Measurements from ENCODE around the gene AFDN.

AFDN gene

DNA sequence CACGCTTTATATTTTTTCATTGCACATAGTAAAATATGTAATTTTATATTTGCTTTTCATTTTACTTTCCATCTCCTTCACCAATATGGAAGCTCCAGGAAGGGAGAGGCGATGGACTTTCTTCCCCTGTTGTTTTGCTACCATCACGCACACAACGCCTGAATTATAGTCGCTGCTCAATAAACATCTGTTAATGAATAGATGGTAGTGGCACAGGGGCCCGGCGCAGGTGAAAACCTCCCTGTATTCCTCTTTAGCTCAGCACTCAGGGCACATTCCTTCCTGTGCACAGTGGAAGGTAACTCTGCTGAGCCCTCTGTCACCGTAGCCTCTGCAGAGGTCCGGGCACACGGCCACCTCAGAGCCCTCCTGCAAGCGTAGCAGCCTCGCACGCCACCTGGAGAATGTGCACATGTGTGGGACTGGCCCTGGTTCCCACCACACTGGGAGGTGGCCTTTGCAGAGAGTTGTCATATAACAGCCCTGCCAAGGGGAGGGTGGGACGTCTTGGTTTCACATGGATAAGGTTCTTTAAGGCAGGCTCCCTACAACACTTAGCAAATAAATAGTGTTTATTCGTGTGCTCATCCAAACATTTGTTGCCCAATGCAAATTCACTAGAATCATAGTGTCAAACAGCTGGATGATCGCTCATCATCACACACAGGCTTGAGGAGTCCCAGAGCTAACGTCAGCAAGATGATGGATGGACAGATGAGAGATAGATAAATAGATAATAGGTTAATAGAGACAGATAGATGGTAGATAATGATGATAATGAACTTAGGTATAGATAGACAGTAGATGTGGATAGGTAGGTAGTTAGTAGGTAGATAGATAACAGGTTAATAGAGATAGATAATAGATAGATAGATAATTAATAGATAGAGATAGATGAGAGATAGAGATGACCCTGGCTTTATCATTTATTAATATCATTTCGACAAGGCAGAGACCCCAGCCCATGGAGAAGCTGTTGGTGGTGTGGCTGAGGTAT, 32.3 kb upstream of the AFDN start:
- POLR2A ChIA-PET, result no interaction called here
- CTCF ChIA-PET, result no interaction called here
- DNase-seq (ENCODE audit: extremely low spot score), result no peak
- TF ChIP-seq ELF4 (IDR thresholded peaks at IDR 0.05), result no peak
- TF ChIP-seq TARDBP (IDR thresholded peaks at IDR 0.05), result no peak
- no peak for TF ChIP-seq FOXK2 (IDR thresholded peaks at IDR 0.05)
- no peak for TF ChIP-seq CTBP1 (IDR thresholded peaks at IDR 0.05; ENCODE audit: borderline replicate concordance)
- TF ChIP-seq SP1 (IDR thresholded peaks at IDR 0.05), result no peak
- no peak for TF ChIP-seq HDGF (IDR thresholded peaks at IDR 0.05; ENCODE audit: borderline replicate concordance)
- no peak for TF ChIP-seq LEF1 (IDR thresholded peaks at IDR 0.05; ENCODE audit: borderline replicate concordance)
- TF ChIP-seq FOXA1 (IDR thresholded peaks at IDR 0.05), result no peak
- TF ChIP-seq L3MBTL2 (conservative IDR thresholded peaks at IDR 0.05), result no peak
- no peak for TF ChIP-seq BHLHE40 (IDR thresholded peaks at IDR 0.05; ENCODE audit: borderline replicate concordance)
- TF ChIP-seq ZNF384 (IDR thresholded peaks at IDR 0.05), result no peak
- TF ChIP-seq NFRKB (IDR thresholded peaks at IDR 0.05), result no peak
- no peak for TF ChIP-seq FOXM1 (IDR thresholded peaks at IDR 0.05; ENCODE audit: borderline replicate concordance)

DNA sequence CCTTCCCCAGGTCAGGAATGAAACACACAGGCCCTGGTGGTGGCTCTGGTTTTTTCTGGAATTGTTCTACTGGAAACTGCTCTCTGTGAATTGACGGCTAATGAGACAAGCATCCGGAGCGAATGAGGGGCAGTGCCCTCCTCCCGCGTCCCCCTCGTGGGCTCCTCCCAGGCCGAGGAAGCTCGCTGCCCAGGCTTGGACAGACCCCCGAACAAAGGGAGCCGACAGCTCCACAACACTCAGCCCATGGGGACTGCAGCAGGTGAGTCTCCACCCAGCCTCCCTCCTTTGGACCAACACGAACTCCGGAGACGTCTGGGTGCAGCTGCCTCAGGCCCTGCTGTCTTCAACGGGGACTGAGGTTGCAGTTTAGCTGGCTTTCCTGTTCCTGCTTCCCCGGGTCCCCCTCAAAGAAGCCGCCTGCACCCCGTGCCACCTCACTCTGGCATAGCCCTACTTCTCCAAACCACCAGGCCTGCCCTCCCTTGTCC, 31.3 kb upstream of the AFDN start:
- TF ChIP-seq FOXA1 (IDR thresholded peaks at IDR 0.05) (no peak), ELF4 (IDR thresholded peaks at IDR 0.05) (no peak), ZNF384 (IDR thresholded peaks at IDR 0.05) (no peak), HDGF (IDR thresholded peaks at IDR 0.05; ENCODE audit: borderline replicate concordance) (no peak), LEF1 (IDR thresholded peaks at IDR 0.05; ENCODE audit: borderline replicate concordance) (no peak), NFRKB (IDR thresholded peaks at IDR 0.05) (no peak), L3MBTL2 (conservative IDR thresholded peaks at IDR 0.05) (no peak), SUZ12 (IDR thresholded peaks at IDR 0.05) (no peak), CTBP1 (IDR thresholded peaks at IDR 0.05; ENCODE audit: borderline replicate concordance) (no peak), BHLHE40 (IDR thresholded peaks at IDR 0.05; ENCODE audit: borderline replicate concordance) (no peak), SP1 (IDR thresholded peaks at IDR 0.05) (no peak), FOXK2 (IDR thresholded peaks at IDR 0.05) (no peak), TARDBP (IDR thresholded peaks at IDR 0.05) (no peak), FOXM1 (IDR thresholded peaks at IDR 0.05; ENCODE audit: borderline replicate concordance) (no peak), ARNT (IDR thresholded peaks at IDR 0.05) (no peak)
- TF ChIP-seq, protein P1, sequence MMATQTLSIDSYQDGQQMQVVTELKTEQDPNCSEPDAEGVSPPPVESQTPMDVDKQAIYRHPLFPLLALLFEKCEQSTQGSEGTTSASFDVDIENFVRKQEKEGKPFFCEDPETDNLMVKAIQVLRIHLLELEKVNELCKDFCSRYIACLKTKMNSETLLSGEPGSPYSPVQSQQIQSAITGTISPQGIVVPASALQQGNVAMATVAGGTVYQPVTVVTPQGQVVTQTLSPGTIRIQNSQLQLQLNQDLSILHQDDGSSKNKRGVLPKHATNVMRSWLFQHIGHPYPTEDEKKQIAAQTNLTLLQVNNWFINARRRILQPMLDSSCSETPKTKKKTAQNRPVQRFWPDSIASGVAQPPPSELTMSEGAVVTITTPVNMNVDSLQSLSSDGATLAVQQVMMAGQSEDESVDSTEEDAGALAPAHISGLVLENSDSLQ (IDR thresholded peaks at IDR 0.05), result no peak
- no peak for DNase-seq (ENCODE audit: extremely low spot score)
- ChIA-PET POLR2A (no interaction called here), CTCF (no interaction called here)

DNA sequence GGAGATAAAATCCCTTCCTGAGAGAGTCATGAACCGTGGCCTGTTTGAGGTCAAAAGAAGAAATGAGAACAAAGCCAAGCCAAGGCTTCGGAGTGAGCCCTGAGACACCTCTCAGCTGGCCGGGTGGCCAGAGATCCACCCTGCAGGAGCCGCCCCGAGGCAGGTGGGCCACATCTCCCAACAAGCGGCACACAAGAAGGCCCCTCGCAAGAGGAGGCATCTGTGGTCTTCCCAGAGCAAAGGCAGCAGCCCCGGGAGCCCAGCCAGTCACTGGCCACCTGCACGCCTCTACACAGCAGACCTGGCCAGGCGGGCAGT, 30.9 kb upstream of the AFDN start:
- CTCF ChIA-PET, result no interaction called here
- no peak for DNase-seq (ENCODE audit: extremely low spot score)
- POLR2A ChIA-PET, result no interaction called here
- TF ChIP-seq NFRKB (IDR thresholded peaks at IDR 0.05), result no peak
- TF ChIP-seq FOXM1 (IDR thresholded peaks at IDR 0.05; ENCODE audit: borderline replicate concordance), result no peak
- TF ChIP-seq ZNF384 (IDR thresholded peaks at IDR 0.05), result no peak
- no peak for TF ChIP-seq FOXK2 (IDR thresholded peaks at IDR 0.05)
- TF ChIP-seq, protein P1 (IDR thresholded peaks at IDR 0.05), result no peak
- no peak for TF ChIP-seq TARDBP (IDR thresholded peaks at IDR 0.05)
- TF ChIP-seq LEF1 (IDR thresholded peaks at IDR 0.05; ENCODE audit: borderline replicate concordance), result no peak
- TF ChIP-seq L3MBTL2 (conservative IDR thresholded peaks at IDR 0.05), result no peak
- TF ChIP-seq ELF4 (IDR thresholded peaks at IDR 0.05), result no peak
- TF ChIP-seq SUZ12 (IDR thresholded peaks at IDR 0.05), result no peak
- TF ChIP-seq BHLHE40 (IDR thresholded peaks at IDR 0.05; ENCODE audit: borderline replicate concordance), result no peak
- TF ChIP-seq CTBP1 (IDR thresholded peaks at IDR 0.05; ENCODE audit: borderline replicate concordance), result no peak
- no peak for TF ChIP-seq FOXA1 (IDR thresholded peaks at IDR 0.05)
- TF ChIP-seq HDGF (IDR thresholded peaks at IDR 0.05; ENCODE audit: borderline replicate concordance), result no peak
- TF ChIP-seq ARNT (IDR thresholded peaks at IDR 0.05), result no peak
- no peak for TF ChIP-seq SP1 (IDR thresholded peaks at IDR 0.05)

DNA sequence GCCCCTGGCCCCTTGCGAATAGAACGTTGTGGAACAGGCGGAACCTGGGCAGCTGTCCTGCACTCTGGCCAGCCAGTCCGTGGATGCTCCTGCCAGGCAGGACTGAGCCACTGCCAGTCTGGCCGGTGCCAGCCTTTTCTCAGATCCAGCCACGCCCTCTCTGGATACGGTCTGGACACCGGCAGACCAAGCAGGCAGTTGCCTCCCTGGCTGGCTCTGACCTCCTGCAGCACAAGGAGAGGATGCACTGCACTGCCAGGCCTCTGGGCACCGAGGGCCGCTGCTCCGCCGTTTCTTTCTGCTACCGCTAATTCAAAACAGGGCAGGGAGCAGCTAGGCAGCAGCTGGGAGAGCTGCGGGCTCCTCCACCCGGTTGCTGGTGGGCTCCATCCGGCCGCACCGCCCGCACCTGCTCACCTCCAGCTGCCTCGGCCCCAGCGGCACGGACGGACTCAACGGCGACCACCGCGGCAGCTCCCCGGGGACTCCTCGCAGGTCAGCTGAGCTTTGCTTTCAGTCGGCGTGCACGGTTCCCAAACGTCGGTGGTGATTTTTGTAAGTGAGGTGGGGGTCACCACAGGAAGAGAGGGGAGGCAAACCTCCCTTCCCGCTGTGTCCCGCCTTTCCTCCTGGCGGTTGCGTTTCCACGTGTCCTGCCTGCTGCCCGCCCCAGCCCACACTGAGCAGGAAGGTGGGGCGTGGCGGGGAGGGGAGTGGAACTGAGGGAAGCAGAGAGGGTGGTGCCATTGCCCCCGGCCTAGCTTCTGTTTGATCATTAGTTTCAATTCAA, 30.3 kb upstream of the AFDN start:
- DNase-seq (ENCODE audit: extremely low spot score), result no peak
- POLR2A ChIA-PET, result no interaction called here
- TF ChIP-seq FOXM1 (IDR thresholded peaks at IDR 0.05; ENCODE audit: borderline replicate concordance), result no peak
- no peak for TF ChIP-seq ZNF384 (IDR thresholded peaks at IDR 0.05)
- TF ChIP-seq NFRKB (IDR thresholded peaks at IDR 0.05), result no peak
- TF ChIP-seq, protein P1 (IDR thresholded peaks at IDR 0.05), result no peak
- no peak for TF ChIP-seq ELF4 (IDR thresholded peaks at IDR 0.05)
- no peak for TF ChIP-seq ARNT (IDR thresholded peaks at IDR 0.05)
- CTCF ChIA-PET, result interaction anchor here (1.1 kb wide), 1 partner anchor 19 kb away, joined by 3 read pairs; no protein-coding TSS in a partner anchor

- no peak for DNase-seq (ENCODE audit: extremely low spot score)
- ChIA-PET CTCF (interaction anchor here (1.1 kb wide), 1 partner anchor 20 kb away, joined by 3 read pairs; no protein-coding TSS in a partner anchor), POLR2A (no interaction called here)
- TF ChIP-seq TARDBP (IDR thresholded peaks at IDR 0.05), result no peak
- TF ChIP-seq L3MBTL2 (conservative IDR thresholded peaks at IDR 0.05), result no peak
- TF ChIP-seq SUZ12 (IDR thresholded peaks at IDR 0.05), result no peak
- no peak for TF ChIP-seq BHLHE40 (IDR thresholded peaks at IDR 0.05; ENCODE audit: borderline replicate concordance)
- no peak for TF ChIP-seq FOXK2 (IDR thresholded peaks at IDR 0.05)
- no peak for TF ChIP-seq NFRKB (IDR thresholded peaks at IDR 0.05)
- no peak for TF ChIP-seq ZNF384 (IDR thresholded peaks at IDR 0.05)
- TF ChIP-seq FOXM1 (IDR thresholded peaks at IDR 0.05; ENCODE audit: borderline replicate concordance), result no peak
- no peak for TF ChIP-seq SP1 (IDR thresholded peaks at IDR 0.05)
- TF ChIP-seq CTBP1 (IDR thresholded peaks at IDR 0.05; ENCODE audit: borderline replicate concordance), result no peak
- TF ChIP-seq HDGF (IDR thresholded peaks at IDR 0.05; ENCODE audit: borderline replicate concordance), result no peak
- TF ChIP-seq FOXA1 (IDR thresholded peaks at IDR 0.05), result no peak
- TF ChIP-seq, protein P1 (IDR thresholded peaks at IDR 0.05), result no peak
- TF ChIP-seq LEF1 (IDR thresholded peaks at IDR 0.05; ENCODE audit: borderline replicate concordance), result no peak
- no peak for TF ChIP-seq ARNT (IDR thresholded peaks at IDR 0.05)
- TF ChIP-seq ELF4 (IDR thresholded peaks at IDR 0.05), result no peak
Measured at GRCh38 chr6:167797011-167797471, 29.7 kb upstream of the AFDN start.
